Endodermal cell (in vitro differentiated cells): ENCODE results near the gene KIRREL3. TPM values are rescaled to one million over a fixed set of nuclear protein-coding genes. Genes with fewer than 3 reads are reported as not detected.

Source experiments
- DNase-seq: peaks from one replicate; pipeline ENCODE4 v3.0.0-alpha.2; 2017
- H3K27ac ChIP-seq: 2 replicates; pipeline ENCODE4 v1.5.1; 2013; ENCODE audit warnings: mild to moderate bottlenecking, low read depth, low read length, moderate library complexity
- H3K27me3 ChIP-seq: 2 replicates; pipeline ENCODE4 v1.6.1; 2013; ENCODE audit warnings: mild to moderate bottlenecking, low read length, moderate library complexity; ENCODE audit not compliant: insufficient read depth, control insufficient read depth, poor library complexity, severe bottlenecking
- H3K36me3 ChIP-seq: 2 replicates; pipeline ENCODE4 v1.7.0; 2013; ENCODE audit warnings: mild to moderate bottlenecking, low read length, moderate library complexity; ENCODE audit not compliant: control insufficient read depth, insufficient read depth
- H3K4me1 ChIP-seq: one replicate; pipeline ENCODE4 v1.7.0; 2013; ENCODE audit warnings: low read length; ENCODE audit not compliant: control insufficient read depth, insufficient read depth
- H3K4me3 ChIP-seq: 2 replicates; pipeline ENCODE4 v1.5.1; 2013; ENCODE audit warnings: mild to moderate bottlenecking, low read length, moderate library complexity
- H3K9ac ChIP-seq: 2 replicates; pipeline ENCODE4 v1.6.1; 2013; ENCODE audit warnings: mild to moderate bottlenecking, low read length, moderate library complexity; ENCODE audit not compliant: poor library complexity, severe bottlenecking; ENCODE audit errors: extremely low read depth
- H3K9me3 ChIP-seq: 2 replicates; pipeline ENCODE4 v1.6.1; 2013; ENCODE audit warnings: mild to moderate bottlenecking, low read length, moderate library complexity; ENCODE audit not compliant: control insufficient read depth
- H3K27ac Mint-ChIP-seq: 2 replicates; pipeline ENCODE4 v1.8.0; 2020; ENCODE audit warnings: mixed read lengths
- H3K27me3 Mint-ChIP-seq: 2 replicates; pipeline ENCODE4 v1.8.0; 2021; ENCODE audit warnings: mild to moderate bottlenecking, mixed read lengths; ENCODE audit not compliant: insufficient read depth
- H3K36me3 Mint-ChIP-seq: 2 replicates; pipeline ENCODE4 v1.8.0; 2020; ENCODE audit warnings: low read depth, mixed read lengths
- H3K4me1 Mint-ChIP-seq: 2 replicates; pipeline ENCODE4 v1.8.0; 2020; ENCODE audit warnings: mixed read lengths
- H3K4me3 Mint-ChIP-seq: 2 replicates; pipeline ENCODE4 v1.8.0; 2020; ENCODE audit warnings: mild to moderate bottlenecking, moderate library complexity, mixed read lengths
- H3K9me3 Mint-ChIP-seq: 2 replicates; pipeline ENCODE4 v1.8.0; 2020; ENCODE audit warnings: mild to moderate bottlenecking, mixed read lengths
- CTCF ChIP-seq: fragments of 200-600 bp; sonication (generic); conservative IDR thresholded peaks from 2 replicates; pipeline ENCODE4 v1.5.0; 2021; ENCODE audit warnings: antibody characterized with exemption, mild to moderate bottlenecking
- WGBS, 2 experiments: methylation state at CpG; one replicate each; pipeline versions ENCODE4 v1.1.5 to v1.1.7; 2013; ENCODE audit warnings: missing lambda C conversion rate in 2 of 2, mixed read lengths in 1 of 2; ENCODE audit not compliant: insufficient coverage in 1 of 2, insufficient read length in 1 of 2; 5-methylcytosine and 5-hydroxymethylcytosine counted together
- total RNA-seq, 2 donors: library from RNA; stranded (reverse); fragmentation: NEBNext Ultra II Directional in 1 of 2; extraction: Animal tissue kit (Norgen Biotek cat#: 25700) in 1 of 2; gene quantifications; 2 replicates in 1 of 2; 3 replicates in 1 of 2; pipeline ENCODE4 v1.2.1, GENCODE V29; 2021

The KIRREL3 gene
- total RNA-seq, 2 donors from 2014 or later: 1.1 to 1.4 TPM

GRCh38 chr11:126497581-126498122 lies 502.9 kb downstream of the KIRREL3 start:
- no peaks in the 10 kb centered on the region for H3K9me3 ChIP-seq
- H3K36me3 ChIP-seq: no peaks in the 10 kb centered on the region
- no peaks in the 10 kb centered on the region for H3K27me3 ChIP-seq
- H3K4me3 ChIP-seq: no peak overlapping the region
- H3K4me1 ChIP-seq: peaks cover 26% of the 10 kb centered on the region
- no peak for TF ChIP-seq CTCF
- DNase-seq: peak; percentile 48
- H3K36me3 Mint-ChIP-seq: no peaks in the 10 kb centered on the region
- H3K9ac ChIP-seq: peak overlapping the region; percentile 5
- peak overlapping the region; percentile 75 for H3K27ac Mint-ChIP-seq
- H3K27me3 Mint-ChIP-seq: peaks cover 2% of the 10 kb centered on the region
- peaks cover 63% of the 10 kb centered on the region for H3K4me1 Mint-ChIP-seq
- H3K4me3 Mint-ChIP-seq: no peak overlapping the region
- no peaks in the 10 kb centered on the region for H3K9me3 Mint-ChIP-seq
- no peak overlapping the region for H3K27ac ChIP-seq
- 67 to 71% methylated on average over 1 to 4 of the region's 4 CpGs for WGBS, 2 experiments

- TF ChIP-seq CTCF: no peak
- WGBS, 2 experiments: 84 to 85% methylated on average over 5 to 7 of the region's 8 CpGs
- Mint-ChIP-seq H3K36me3 (no peaks in the 10 kb centered on the region), H3K9me3 (no peaks in the 10 kb centered on the region), H3K27me3 (peaks cover 2% of the 10 kb centered on the region), H3K27ac (peak overlapping the region; percentile 75), H3K4me1 (peaks cover 54% of the 10 kb centered on the region), H3K4me3 (no peak overlapping the region)
- Histone ChIP-seq H3K4me3 (no peak overlapping the region), H3K9ac (no peak overlapping the region), H3K36me3 (no peaks in the 10 kb centered on the region), H3K27ac (no peak overlapping the region), H3K4me1 (peaks cover 20% of the 10 kb centered on the region), H3K9me3 (no peaks in the 10 kb centered on the region), H3K27me3 (no peaks in the 10 kb centered on the region)
- peak; percentile 37 for DNase-seq
Observed at GRCh38 chr11:126496576-126497337, 503.8 kb downstream of the KIRREL3 start.

- Mint-ChIP-seq H3K27ac (peak overlapping the region; percentile 50), H3K36me3 (no peaks in the 10 kb centered on the region), H3K9me3 (no peaks in the 10 kb centered on the region), H3K27me3 (peaks cover 2% of the 10 kb centered on the region), H3K4me3 (no peak overlapping the region), H3K4me1 (peaks cover 53% of the 10 kb centered on the region)
- peak; percentile 67 for DNase-seq
- no peaks in the 10 kb centered on the region for H3K36me3 ChIP-seq
- H3K27me3 ChIP-seq: no peaks in the 10 kb centered on the region
- TF ChIP-seq CTCF: no peak
- H3K9ac ChIP-seq: no peak overlapping the region
- peaks cover 14% of the 10 kb centered on the region for H3K4me1 ChIP-seq
- no peaks in the 10 kb centered on the region for H3K9me3 ChIP-seq
- H3K4me3 ChIP-seq: no peak overlapping the region
- WGBS, 2 experiments: 80 to 88% methylated on average over 6 to 13 of the region's 13 CpGs
- H3K27ac ChIP-seq: no peak overlapping the region
Observed at GRCh38 chr11:126495281-126496220, 505.0 kb downstream of the KIRREL3 start.
